GM19452 (cell line): Measurements from ENCODE around the gene RNF186.
"Not testable (repeated sequence)": the region's sequence is repeated elsewhere in the genome, so short reads cannot be mapped to it uniquely, and the experiment has no call there.

Source experiments
- ATAC-seq: cut with Tn5 transposase; IDR thresholded peaks from one replicate; pipeline ENCODE4 v1.9.1; 2021; ENCODE audit not compliant: unreplicated experiment

Gene RNF186

DNA sequence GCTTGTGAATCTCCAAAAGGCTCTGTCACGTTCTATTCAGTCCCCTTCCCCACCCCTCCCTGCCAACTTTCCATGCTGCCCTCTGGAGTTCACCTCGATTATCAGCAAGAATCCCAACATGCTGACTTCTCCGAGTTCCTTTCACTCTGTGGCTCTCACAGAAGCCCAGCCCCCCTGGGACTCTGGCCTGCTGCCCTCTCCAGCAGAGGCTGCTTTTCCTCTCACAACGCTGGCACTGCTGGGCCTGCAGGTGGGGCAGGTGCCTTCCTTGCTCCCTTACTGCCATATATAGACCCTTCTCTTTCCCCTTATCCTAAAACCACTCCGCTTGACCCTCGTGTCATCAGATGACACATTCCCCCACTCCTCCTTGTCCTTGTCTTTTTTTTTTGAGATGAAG, 10.2 kb upstream of the RNF186 start:
- ATAC-seq, result no peak

DNA sequence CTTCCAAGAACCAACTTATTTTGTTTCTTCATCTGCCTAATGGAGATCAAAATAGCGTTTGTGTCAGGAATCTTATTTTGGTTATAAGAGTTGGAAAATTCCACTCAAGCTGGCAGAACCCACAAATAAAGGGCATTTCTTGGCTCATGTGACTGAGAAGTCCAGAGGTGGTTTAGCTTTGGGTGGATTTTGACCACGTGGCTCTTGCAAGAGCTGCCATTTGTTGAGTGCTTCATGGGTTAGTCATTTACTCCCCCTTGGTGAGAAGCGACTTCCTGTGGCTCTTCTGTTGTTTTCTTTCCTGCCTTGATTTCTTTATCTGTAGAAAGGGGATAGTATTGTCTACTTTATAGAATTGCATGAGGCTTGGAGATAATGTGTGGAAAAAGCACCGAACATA, 9.5 kb upstream of the RNF186 start:
- no peak for ATAC-seq

DNA sequence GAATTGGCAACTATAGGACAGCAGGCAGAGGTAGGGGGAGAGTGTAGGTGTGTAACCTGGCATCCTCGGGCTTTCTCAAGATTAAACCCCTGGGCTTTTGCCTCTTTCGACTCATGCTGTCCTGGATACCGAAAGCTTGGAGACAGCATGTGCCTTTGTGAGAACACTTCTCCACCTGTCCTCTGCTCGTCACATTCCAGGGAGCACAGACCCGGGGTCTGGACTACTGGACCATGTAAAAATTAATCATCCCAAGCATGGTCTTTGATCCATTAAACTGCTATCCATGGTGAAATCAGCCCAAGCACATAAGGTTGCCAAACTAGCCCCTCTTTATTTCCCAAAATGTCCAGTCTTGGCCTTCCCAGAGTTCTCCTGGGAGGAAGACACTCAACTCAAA, 9.0 kb upstream of the RNF186 start:
- no peak for ATAC-seq

DNA sequence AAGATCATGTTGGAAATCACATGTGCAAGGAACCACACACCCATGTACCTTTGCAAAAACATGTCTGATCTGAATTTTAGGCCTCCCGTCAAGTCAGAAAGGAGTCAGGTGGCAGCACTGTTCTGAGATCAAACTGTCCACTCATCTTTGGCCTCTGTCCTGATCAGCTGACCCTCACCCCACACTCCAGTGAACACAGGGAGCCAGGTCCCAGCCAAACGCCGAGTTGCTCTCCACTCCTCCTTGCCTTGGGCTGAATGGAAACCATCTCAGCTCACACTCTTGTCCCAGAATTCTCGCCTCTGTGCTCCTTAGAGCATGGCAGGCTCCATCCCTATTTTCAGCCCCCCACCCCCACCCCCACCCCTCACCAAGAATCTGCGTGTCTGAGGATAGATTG, 4.6 kb upstream of the RNF186 start:
- ATAC-seq, result no peak

DNA sequence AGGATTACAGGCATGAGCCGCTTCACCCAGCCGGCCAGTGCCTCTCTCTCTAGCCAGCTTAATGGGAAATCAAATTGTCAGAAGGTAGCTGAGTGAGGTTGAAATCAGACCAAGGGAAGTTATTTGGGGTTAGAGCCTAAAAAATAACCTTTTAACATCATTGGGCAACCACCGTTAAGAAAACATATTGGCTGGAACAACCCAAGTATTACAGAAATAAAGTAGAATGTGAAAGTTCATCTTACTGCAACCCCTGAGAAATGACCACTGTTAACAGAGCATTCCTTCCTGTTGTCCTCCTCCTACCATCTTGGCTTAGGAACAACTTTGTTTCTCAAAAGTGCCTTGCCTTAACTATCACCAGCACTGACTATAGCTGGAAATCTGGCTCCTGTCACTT, 3.2 kb upstream of the RNF186 start:
- ATAC-seq, result no peak

DNA sequence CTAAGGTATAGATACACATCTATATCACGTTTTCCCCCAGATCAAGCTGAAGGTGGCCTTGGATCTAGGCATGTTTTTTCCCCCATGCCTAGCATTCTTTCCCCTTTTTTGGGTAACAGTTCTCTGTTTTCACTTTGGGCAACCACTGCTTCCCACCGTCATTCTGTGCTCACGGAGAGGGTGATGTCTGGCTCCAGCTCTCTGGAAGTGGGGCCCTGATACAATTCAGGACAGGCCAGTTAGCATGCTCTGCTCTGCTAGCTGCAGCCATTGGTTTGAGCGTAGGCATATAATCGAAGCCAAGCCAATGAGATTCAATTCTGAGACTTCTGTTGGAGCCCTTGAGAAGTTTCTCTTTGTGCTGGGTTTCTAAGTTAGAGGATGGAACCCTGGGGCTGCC, 2.1 kb upstream of the RNF186 start:
- no peak for ATAC-seq

DNA sequence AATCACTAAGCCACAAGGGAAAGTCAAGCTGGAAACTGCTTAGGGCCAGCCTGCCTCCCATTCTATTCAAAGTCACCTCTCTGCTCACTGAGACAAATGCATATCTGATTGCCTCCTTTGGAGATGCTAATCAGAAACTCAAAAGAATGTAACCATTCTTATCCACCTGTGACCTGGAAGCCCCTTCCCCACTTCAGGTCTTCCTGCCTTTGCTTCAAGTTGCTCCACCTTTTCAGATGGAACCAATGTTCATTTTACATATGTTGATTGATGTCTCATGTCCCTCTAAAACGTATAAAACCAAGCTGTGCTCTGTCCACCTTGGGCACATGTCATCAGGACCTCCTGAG, 1.6 kb upstream of the RNF186 start:
- not testable (repeated sequence) for ATAC-seq

DNA sequence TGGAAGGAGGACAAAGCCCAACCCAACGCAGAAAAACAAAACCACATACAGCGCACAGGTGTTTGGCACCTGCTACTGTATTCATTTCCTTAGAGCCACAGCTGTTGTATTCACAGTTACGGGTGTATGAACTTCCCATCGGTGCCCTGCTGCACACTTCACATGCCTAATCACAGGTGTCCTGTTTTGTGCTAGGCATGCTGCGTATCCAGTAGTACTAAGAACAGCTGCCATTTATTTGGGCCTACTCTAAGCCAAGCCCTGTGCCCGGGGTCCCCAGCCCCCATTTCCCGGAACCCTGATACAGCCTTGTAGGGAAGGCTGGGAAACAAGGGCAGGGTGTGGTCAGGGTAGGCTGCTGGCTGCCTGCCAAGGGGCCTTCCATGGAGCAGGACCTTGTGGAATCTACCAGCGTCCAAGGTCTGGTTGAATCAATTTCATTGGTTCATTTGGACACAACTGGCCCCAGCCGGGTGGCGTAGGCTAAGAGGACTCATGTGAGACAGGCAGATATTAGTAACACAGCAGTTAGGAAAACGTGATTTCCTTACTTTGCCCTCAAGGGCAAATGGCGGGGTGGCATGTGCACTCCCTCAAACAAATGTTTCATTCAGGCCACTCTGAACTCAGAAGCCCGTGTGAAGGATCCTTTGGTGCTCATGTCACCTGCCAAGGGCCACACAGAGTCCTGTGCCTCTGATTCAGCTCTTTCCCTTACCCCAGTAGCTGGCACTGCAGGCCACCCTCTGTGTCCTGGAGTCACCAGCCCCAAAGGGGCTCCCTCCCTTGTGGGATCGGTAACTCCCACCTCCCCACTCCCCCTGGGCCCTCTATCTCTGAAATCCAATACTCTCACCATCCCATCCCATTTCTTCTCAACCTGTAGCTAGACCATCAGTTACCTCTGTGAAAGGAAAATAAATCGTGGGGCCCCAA, 986 bp upstream of the RNF186 start:
- ATAC-seq, result no peak

DNA sequence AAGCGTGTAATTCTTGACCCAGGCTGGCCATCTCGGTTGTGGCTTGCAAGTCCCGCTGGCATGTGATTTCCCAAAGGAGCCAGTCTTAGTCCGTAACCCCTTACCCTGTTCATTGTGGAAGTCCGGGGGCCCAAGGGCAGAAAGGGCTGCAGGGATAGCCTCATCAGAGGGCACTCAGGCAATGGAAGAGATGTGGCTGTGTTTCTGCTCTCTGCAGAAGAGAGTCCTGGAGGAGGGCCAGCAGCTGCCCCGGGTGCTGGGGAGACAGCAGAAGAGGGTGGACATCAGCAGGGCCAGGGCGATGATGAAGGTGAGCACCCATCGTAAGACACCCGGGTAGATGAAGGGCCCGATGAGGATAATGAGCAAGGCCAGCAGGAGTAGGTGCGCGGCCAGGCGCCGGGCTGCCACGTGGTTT, 830 bp downstream of the RNF186 start:
- no peak for ATAC-seq

DNA sequence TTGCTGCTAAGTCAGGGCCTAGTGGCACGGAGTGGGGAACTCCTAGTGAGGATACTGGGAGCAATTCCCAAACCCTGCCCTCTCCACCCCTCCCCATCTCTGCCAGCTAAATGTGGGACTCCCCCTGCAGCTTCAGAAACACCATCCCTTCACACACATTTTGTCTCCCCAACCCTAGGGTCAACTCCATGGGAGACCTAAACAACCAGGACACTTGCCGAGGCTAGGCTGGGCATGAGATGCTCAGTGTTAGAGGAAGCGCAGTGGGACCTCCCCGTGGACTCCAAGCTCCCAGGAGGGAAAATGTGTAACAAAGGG, 1.5 kb downstream of the RNF186 start:
- ATAC-seq, result no peak

DNA sequence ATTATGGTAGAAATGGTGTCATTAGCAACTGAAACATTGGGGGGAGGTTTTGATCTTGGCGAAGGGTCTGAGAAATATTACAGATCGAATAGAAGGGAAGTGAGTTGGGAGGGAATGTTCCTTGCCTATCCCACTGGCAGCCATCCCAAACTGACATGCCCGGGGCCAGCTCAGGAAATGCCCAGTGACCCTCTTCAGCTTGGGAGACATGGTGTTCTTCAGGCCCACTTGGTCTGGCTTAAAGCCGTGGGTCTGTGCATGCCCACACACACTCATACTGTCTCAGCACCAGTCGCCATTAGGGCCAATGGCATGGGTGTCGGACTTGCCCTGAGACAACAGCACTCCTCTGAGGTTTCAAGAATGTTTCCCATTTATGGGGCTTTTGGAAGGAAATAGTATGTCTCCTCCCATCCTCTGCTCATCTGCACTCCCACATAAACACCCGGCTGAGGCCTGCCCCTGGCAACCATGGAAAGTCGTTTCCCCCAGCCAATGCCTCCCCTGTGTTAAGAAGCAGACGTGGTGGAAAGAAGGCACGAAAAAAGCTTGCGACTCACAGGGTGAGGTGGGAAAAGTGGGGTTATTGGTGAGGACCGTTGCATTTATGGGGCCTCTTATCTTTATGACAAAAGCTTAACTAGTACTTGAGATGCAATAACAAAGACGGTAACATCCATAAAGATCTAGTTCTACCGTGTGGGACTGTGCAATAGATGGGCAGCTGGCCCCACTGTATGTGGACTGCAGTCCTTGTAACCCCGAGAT, 2.0 kb downstream of the RNF186 start:
- ATAC-seq, result no peak

DNA sequence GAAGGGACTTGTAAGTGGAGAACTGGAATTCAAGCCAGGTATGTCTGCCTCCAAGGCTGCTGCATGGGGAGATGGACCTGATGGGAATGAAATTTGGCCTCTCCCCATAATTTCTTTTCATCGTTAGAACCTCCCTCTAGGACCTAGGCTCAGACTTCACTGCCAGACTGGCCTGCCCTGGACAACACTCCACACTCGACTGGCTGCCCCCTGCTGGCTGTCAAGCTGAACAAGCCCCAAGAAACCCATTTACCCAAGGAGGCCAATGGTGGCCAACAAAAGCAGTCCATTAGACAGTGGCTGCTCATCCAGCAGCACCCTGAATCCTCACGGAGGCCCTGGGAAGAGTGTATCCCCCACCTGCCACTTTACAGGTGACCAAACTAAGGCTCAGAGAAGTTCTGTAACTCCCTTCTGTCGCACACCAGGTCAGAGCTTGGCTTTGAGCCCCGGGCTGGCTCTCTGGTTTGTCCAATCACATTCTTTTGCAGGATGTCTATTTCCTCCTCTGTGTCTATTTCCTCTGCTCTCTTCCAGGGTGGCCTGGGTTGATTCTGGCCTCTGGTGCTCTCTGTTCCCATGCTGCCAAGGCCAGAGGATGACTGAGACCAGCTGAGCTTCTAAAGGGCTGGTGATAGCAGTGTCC, 3.8 kb downstream of the RNF186 start:
- no peak for ATAC-seq

DNA sequence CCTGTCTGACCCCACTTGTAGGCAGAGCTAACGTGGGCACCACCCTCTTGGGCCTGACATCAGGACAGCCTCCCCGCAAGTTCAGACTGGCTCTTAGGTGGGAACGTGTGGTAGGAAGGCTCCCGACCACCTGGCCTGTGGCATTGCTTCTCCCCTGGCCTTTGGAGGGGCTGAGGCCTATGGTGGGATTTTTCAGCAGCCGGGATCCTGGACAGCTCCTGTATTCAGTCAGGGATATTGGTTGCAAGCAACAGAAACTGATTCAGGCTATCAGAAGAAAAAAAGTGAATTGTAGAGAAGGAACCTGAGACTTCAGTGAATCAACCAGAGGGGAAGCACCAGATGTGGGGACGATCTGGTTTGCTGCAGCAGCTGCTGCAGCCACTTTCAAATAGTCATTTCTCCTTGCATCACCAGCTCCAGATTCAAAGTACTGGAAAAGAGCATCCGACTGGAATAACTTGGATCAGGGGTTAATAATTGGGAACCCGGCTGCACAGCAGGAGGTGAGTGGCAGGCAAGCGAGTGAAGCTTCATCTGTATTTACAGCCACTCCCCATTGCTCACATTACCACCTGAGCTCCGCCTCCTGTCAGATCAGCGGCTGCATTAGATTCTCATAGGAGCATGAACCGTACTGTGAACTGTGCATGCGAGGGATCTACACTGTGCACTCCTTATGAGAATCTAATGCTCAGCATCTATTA, 5.9 kb downstream of the RNF186 start:
- ATAC-seq, result no peak

DNA sequence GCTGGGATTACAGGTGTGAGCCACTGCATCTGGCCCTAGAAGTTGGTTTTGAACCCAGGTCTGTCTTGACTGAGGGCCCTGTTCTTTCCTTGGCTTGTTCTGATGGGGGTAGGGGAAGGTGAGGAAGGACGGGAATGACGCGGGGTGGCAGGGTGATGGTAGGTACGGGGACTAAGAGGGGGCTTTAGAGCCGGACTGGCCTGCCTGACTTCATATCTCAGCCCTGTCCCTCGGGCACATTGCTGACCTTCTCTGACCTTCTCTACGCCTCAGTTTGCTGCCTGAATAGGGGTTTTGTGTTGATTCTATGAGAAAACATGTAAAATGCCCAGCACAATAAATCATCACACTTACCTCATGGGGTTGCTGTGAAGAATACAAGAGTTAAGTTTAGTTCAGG, 6.7 kb downstream of the RNF186 start:
- ATAC-seq, result no peak

DNA sequence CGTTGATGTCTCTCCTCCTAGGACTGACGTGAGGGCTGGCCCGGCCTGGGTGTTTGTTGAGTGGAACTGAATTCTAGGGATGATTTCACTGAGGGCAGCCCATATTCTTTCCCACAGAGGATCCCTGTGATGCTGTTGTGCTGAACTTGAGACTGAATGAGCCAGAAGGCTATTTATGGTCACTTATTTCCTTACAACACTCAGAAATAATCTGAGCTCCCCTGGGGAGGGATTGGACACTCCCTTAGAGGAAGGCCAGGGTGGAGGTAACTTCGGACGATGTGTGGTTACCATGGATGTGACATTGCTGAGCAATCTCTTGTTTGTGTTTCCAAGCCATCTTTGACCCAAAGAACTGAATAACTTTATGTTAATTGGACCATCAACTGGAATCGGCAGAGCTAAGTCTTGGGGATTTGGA, 10.2 kb downstream of the RNF186 start:
- ATAC-seq, result no peak

DNA sequence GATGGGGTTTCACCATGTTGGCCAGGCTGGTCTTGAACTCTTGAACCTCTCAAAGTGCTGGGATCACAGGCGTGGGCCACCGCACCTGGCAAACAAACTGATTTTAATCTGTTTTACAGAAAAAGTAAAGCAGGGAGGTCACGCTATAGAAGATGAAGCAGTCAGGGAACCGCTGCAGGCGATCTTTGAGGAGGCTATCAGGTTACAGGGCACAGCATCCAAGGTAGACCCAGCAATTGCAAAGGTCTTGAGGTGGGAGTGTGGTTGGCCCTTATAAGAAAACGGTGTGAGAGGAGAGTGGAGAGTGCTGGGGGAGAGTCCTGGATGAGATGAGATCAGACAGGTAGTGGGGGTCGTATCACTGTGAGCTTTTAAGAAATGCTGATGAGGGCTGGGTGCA, 12.8 kb downstream of the RNF186 start:
- no peak for ATAC-seq

DNA sequence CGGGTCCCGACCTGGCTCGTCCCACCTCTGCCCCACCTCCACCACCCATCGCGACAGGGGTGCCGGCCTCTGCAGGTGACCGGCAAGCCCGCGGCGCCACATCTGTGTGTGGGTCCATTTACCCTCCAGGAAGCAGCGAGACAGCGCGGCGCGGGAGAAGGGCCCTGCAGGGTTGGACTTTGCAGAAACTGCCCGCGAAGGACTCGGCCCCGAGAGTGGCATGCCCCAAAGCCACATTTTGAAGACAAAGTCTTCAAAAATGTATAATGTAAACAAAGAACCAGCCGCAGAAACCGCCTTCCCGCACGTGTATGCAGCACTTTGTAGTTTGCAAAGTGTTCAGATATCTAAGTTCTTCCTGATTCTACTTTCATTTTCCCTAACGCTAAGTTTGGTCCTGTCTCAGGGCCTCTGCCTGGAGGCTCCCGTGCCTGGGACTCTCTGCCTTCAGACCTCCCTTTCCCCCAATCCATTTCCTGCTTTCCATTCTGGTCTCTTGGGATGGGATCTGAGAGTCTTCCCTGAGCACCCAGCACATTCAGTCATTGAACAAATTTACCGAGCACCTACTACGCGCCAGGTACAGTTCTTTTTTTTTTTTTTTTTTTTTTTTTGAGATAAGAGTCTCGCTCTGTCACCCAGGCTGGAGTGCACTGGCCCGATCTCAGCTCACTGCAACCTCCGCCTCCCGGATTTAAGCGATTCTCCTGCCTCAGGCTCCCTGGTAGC, 14.8 kb downstream of the RNF186 start:
- peak; percentile 51 for ATAC-seq

DNA sequence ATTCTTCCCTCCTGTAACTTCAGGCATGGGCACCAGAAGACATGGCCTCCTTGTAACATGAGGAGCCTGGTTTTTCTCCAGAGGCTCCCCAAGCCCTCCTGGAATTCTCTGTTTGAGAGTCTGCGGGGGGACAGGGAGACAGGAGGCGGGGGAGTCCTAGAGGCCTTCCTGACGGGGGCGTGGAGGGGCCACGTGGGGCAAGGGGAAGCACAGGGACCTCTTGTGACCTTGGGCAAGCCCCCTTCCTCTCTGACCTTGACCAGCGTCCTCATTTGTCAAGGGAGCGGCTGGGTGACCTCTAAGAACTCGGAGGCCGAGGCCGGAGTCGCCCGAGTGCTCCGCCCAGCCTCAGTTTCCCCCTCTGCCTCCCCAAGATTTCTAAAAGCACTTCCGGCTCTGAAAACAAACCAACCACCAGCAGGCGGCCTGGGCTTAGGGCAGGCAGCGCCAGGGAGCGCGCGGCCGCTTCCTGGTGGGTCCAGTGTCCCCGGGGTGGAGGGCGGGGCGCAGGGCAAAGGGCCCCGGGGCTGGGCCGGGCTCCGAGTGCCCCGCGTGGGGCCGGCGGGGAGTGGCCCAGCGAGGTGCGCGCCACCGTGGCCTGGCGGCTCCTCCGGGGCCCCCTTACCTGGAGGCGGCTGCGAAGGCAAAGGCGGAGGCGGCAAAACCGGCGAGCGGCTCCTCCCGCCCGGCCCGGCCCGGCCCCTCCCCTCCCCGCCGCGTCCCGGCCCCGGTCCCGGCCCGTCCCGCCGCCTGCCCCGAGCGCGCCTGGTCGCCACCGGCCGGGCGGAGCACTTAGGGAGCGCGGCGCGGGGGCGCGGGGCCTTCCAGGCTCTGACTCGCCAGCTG, 15.6 kb downstream of the RNF186 start, which contains the start of gene TMCO4:
Gene TMCO4 (minus strand): TSS at position 687 of the 846 bp plus-strand sequence. CDS start 19,158 bp downstream, outside the sequence.
- peak; percentile 66 for ATAC-seq

DNA sequence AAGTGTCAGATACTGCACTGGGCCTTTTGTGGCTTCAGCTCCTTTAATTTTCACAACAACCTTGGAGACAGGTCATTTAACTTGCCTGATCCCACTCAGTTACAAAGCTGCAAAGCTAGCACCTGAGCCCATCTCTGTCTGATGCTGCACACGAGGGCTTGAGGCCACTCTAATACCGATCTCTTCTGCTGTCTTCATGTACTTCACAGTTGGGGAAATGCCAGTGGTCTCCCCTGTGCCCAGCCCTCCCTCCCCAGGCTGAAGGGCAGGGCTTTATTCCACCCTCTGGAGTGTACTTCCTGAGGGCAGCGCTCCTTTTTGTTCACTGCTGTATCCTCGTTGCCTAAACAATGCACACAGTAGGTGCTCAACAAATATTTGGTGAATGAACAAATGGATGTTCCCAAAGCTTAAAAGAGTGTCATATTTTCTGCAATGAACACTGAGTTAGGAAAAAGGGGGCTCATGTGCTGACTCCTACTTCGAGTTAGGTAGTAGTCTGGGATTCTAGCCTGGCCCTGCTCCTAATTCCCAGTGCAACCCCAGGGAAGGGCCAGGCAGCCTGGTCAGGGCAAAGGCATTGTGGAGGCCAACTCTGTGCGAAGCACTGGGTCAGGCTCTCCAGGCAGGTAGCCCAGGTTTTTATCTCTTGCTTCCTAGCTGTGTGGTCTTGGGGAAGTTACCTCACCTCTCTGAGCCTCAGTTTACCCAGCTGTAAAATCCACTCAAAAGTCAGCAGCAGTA, 16.4 kb downstream of the RNF186 start:
- ATAC-seq, result no peak
